GM21529 (cell line): ENCODE results near the gene ASAP2.

Experiments
- ATAC-seq: cut with Tn5 transposase; IDR thresholded peaks from one replicate; pipeline ENCODE4 v1.9.1; 2021; ENCODE audit not compliant: unreplicated experiment

The ASAP2 gene

DNA sequence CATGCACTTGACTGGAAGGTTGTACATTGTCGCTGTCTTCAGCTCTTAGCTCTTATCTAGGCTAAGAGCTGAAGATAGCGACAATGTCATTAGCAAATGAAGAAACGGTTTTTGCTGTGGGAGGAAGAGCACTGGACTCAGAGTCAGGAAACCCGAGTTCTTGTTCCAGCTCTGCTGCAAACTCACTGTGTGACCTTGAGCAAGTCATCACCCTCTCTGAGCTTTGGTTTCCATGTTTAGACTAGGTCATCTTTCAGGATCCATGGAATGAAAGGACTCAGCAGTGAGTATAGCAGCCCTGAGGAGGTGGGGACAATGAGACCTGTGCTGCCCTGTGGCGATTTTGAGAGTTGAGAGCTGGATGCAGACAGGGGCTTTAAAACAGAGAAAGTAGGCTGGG is 85.3 kb downstream of the ASAP2 start:
- ATAC-seq, result no peak

DNA sequence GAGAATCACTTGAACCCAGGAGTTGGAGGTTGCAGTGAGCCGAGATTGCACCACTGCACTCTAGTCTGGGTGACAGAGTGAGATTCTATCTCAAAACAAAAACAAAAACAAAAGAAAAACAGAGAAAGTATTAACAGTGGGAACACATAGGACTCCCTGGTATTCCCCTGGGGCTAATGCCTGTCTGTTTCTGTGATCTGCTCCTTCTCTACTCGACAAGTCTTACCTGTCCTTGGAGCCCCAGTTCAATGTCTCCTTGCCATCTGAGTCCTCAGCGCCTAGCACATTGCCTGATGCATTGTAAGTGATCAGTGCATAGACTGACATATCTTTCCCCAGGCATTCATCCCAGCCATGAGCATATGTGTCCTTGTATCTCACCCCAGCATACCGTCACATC is 85.8 kb downstream of the ASAP2 start:
- no peak for ATAC-seq

DNA sequence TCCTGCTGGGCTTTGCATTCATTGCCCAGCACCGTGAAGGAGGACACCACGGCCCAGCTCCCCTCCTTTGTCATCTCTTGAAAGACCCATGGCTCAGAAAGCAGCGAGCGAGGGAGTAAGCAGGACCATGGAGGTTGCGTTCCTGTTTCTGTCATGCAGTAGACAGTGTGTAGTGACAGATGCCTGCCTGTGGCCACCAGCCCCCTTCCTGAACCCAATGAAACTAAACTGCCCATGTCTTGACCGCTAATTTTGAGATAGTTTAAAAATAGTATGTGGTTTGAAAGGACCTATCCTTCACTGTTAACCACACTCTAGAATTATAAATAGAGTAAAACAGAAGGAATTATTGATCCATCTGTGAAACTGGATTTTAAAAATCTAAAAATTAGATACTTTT is 88.2 kb downstream of the ASAP2 start:
- ATAC-seq, result no peak

DNA sequence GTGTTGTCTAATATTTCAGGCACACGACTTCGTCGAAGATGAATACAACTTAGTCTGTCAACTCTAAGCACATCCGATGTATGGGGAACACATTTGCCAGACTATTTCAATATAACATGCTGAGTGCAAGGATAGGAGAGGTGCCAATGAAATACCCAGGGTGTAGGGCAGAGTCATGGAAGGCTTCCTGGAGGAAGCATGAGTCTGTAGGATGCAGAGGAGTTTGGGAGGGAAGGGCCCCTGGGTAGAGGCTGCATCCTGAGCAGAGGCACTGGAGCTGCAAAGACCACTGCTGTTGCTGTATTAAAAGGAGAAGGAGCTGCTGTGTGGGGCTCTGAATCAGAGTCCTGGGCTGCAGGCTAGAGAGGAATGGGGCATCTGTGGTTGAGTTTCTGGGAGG is 89.9 kb downstream of the ASAP2 start:
- ATAC-seq, result no peak

DNA sequence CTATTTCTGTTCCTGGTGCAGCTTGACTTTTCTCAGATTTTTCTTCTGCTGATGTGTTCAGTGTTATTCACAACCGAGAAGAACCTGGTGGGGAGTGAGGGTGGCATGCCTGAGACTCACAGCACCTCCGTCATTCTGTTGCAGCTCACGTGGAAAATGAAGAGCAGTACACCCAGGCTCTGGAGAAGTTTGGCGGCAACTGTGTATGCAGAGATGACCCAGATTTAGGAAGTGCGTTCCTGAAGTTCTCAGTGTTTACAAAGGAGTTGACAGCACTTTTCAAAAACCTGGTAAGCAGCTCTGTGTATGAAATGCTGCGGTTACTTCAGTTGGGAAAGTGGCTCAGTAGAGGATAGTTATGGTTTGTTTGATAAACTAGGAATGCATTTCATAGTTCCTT is 90.5 kb downstream of the ASAP2 start:
- ATAC-seq, result no peak

DNA sequence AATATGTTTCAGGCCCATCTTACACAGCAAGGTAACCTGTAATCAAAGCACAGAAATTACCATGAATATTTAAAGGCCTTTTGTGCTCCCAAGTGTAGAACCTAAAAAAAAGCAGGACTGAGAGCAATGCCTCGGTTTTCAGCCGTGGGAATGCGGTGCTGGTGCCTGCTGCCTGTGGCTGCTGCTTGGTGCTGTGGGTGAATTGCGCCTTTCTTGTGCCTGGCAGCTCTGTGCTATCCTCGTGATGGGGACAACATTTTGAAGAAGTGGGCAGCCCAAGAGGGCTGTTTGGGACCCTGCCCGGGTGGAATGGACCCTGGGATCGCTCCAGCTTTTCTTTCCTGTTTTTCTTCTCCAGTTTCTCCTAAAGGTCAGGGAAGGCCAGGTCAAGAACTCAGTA is 91.2 kb downstream of the ASAP2 start:
- ATAC-seq, result no peak

DNA sequence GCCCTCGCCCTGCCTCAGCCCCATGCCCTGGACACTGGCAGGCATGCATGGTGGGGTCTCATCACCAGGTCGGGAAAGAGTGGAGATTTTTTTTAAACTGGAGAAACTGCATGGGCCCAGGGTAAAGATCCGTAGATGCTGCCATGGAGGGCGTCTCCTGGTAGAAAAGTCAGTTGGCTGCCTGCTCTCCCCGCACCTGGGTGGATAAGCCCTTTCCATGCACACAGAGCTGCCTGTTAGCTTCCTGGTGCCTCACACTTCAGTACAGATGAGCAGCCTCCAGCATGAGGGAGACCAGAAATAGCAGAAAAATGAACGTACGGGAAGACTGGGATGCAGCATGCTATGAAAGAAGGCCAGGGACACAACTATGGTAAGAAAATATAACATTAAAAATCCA is 92.0 kb downstream of the ASAP2 start:
- no peak for ATAC-seq

DNA sequence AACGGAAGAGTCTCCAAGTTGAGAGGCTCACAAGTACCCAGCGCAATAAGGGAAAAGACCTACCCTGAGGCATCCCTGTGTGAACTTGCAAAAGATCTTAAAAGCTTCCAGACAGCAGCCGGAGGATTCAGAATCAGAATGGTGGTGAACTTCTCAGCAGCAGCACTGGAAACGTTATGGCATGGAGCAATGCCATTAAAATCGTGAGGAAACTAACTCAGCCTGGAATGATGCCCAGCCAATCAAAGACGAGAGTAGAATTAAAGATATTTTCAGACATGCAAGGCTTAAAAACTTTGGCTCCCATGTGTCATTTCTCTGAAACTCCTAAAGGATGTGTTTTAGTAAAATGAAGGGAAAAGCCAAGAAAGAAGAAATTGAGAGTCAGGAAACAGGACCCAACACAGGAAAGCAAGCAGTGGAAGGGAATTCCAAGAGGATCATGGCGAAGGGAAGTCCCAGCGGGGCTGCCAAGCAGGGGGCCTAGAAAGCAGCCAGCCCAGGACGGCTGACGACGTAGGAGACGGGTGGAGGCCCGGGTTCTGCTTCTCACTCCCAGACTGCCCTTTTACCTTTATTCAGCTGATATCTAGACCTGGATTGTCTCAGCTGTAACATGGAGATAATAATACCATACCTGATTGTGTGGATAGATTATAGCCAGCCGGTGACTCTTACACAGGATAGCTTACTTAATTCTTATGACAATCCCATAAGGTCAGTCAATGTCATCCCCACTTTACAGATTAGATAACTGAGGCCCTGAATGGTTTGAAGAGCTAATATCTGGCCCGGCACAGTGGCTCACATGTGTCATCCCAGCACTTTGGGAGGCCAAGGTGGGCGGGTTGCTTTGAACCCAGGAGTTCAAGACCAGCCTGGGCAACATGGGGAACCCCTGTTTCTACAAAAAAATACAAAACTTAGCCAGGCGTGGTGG is 92.8 kb downstream of the ASAP2 start:
- ATAC-seq, result no peak

DNA sequence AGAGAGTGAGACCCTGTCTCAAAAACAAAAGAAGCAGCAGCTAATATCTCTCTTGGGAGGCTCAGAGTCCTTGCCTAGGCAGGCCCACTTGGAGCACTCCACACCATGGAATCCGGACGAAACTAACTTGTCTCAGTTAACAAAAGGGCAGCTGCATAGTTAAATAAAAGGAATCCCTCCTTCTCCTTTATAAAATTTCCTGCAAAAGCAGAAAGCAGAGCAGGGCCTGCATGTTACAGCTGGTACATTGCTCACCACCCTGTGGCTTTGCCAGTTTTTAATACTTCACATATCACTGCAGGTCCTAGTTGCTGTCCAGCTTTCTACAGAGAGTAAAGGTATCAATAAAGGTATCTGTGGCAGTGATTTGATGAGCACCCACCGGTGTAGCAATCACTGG is 93.6 kb downstream of the ASAP2 start:
- no peak for ATAC-seq

DNA sequence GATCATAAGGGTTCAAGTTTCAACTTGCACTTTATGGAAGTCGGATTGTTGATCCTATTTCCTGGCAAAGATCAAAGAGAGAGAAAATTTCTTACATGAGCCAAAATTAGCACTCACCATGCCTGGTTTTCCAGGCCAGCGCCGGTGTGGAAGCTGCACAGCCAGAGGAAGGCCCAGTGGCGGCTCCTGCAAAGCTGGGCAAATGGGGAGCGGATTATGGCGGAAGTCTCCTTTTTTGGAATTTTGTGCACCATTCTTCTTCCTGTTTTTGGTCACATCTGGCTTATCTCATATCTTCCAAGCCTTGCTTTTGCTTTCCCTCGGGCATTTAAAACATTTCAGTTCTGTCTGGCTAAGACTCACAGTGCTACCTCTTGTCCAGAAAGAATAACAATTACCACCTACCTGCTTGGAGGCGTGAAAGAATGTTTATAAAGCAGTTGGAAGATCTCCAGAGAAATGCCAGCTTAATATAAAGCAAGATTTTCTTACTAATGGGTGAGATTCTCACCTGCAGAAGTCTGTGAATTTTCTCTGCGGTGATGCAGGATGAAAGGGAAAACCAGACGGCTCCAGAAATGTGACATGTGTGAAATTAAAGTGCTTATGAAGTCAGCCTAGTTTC is 94.3 kb downstream of the ASAP2 start:
- no peak for ATAC-seq

DNA sequence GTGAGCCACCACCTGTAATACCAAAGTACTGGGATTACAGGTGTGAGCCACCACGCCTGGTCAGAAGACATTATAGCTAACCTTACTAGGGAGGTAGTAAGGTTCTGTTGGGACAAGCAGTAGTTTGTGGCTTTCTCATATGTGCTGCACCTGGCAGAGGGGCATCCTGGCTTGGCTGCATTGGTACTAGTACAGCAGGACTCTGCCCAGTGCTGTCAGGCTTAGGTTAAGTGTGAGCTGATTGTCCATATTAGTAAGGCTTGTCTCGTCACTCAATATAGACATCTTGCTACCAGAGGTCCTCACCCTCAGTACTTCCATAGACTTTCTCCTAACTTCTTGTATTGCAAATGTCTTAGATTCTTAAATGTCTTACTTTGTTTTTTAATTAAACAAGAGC is 96.1 kb downstream of the ASAP2 start:
- ATAC-seq, result no peak

DNA sequence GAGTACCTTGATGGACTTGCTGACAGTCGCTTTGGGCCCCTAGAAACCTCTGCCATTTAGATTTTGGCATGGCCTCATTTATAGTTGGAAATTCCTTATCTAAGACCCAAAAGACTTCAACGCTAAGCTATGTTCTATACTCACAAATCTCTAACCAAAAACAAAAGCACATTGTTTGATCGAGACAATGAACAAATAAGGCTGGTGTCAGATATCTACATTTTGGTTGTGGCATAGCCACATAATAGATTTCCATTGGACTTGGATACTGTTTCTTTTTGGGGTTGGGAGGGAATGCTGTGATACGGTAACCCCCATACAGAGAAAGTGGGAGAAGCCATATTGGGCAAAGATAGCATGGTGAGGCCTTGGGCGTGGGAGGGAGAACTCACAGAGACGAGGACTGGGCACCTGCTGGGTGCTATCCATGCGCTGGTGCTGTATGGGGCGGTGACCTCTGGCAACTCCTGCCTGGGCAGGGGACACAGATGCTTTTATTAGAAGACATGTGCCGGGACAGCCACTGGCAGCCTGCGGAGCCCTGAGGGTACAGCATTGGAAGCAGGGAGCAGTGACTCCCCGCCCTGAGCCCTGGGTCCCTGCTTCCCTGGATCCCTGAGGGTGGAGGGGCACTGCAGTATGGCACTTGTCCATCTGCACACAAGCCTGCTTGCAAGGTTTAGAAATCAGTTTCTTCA is 97.1 kb downstream of the ASAP2 start:
- no peak for ATAC-seq

DNA sequence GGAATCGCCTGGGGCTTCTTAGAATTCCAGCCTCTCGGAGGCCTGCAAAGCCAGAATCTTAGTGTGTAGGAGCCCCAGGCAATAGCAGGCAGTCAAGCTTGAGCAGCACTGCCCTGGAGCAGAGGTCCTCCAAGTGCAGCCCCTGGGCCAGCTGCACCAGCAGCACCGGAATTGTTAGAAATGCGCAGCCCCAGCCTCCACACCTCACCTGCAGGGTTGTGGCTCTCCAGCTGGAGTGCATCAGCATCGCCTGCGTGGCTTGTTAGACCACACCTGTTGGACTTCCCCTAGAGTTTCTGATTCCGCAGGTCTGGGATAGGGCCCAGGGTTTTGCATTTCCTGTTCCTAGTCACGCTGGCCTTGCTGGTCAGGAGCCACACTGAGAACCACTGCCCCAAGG is 100.3 kb downstream of the ASAP2 start:
- ATAC-seq, result no peak

DNA sequence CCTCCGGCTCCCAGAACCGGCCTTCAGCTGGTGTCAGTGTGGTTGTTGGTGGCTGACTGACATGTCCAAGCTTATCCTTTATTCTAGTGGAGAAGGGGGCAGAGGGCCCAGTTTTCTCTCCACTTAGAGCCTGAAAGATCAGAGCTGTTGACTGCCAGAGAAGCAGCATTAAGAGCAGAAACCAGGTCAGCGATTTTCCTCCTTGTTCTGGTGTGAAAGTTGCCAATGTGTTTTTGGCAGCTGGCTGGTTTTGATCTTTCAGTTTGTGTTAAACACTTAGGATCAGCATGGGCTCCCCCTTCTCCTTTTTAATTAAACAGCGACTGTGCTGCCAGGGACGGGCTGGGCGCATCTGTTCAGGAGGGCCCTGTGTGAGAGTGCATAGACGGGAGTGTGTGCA is 100.9 kb downstream of the ASAP2 start:
- no peak for ATAC-seq

DNA sequence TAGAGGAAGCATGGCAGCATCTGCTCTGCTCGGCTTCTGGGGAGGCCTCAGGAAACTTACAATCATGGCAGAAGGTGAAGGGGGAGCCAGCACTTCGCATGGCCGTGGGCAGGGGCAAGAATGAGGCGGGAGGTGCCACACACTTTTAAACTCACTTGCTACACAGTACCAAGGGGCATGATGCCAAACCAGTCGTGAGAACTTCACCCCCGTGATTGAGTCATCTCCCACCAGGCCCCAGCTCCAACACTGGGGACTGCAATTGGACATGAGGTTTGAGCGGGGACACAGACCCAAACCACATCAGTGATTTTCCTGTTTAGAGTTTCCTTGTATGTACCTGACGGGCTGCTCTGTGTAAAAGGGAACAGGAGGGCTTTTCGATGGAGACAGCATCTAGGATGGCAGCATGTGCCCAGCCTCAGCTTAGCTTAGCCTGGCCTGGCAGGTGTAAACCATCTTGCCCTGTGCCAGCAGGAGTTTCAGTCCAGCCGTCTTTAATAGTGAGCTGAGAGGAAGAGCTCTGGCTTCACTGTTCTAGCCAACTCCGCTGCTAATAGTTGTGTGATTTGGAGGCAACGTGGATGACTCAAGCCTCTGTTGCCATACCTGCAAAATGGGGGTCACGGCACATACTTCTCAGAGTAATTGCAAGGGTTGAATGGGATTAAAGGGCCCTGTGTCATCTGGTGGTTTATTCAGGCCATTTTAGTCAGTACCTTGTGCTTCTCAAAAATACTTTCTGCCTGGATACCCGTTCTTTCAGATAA is 101.8 kb downstream of the ASAP2 start:
- ATAC-seq, result no peak

DNA sequence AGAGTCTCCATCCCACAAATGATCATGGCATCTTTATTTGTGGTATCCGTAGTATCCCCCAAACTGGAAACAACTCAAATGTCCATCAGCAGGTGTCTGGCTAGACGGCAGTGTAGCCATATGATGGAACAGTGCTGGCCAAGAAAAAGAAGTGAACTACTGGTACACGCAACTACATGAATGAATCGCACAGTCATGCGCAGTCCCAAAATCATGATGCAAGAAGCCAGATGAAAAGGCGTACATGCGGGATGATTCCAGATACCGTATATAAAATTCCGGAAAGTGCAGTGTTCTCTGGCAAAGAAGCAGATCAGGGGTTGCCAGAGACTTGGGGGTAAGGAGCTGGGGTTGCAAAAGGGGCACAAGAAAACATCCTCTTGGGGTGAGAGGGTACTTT is 102.5 kb downstream of the ASAP2 start:
- no peak for ATAC-seq

DNA sequence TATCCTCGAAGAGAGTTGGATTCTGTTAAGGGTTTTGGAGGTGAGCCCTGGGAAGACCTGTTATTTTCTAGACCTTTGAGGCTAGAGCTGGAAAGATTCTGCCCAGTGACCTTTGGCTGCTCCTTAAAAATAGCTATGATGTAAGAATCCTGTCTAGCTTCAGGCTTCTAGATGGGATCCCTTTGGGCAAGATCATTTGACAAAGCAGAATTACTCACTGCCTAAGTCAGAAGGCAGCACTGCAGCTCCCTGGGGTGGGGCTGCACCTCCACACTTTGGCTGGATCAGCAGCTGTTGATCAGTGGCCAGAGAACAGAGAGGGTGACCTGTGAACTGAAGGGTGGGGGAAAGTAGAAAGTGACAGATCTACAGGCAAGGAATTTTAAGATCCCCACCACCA is 103.8 kb downstream of the ASAP2 start:
- no peak for ATAC-seq

DNA sequence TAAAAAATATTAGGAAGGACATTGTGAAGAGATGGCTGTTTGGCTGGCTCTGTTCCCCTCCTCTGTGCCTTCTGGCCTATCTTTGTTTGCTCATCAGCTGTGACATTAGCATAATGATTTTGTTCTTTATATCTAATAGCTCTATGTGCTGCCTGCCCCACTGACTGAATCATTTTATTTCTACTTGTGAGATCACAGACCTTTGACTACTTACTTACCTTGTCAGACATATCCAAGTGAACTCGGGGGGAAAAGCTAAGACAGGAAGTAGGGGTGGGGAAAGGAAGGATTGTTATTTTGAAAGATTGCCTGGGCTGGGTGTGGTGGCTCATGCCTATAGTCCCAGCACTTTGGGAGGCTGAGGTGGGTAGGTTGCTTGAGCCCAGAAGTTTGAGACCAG is 104.2 kb downstream of the ASAP2 start:
- ATAC-seq, result no peak

DNA sequence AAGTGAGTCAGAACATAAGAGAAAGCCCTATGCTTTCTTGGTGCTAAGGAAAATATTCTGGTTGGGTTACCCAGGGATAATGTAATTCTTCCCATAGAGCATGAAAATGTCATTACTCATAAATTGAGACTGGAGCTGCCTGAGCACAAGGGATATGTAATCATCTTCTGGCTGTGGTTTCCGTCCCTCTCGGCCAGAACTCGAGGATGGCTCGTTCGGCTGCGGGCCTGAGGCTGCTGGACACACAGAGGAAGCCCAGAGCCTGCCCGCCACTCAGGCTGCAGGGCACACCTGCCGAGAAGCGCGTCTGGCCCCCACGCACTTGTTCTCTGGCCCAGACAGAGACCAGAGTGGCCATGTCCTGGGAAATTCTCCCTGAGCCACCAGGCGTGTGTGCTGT is 104.9 kb downstream of the ASAP2 start:
- no peak for ATAC-seq

DNA sequence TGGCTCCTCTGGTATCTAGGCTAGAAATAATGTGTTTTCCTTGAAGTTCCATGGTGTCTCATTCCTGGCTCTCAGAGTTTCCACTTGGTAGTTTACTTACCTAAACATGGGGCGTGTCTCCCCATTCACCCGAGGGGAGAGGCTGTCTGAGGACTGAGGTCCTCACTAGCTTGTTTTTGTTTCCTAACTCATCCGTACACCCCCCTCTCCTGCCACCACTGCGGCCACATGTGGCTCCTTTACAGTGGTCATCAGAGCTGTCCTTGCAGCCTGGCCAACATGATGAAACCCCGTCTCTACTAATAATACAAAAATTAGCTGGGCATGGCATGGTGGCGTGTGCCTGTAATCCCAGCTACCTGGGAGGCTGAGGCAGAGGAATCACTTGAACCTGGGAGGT is 106.0 kb downstream of the ASAP2 start:
- no peak for ATAC-seq

DNA sequence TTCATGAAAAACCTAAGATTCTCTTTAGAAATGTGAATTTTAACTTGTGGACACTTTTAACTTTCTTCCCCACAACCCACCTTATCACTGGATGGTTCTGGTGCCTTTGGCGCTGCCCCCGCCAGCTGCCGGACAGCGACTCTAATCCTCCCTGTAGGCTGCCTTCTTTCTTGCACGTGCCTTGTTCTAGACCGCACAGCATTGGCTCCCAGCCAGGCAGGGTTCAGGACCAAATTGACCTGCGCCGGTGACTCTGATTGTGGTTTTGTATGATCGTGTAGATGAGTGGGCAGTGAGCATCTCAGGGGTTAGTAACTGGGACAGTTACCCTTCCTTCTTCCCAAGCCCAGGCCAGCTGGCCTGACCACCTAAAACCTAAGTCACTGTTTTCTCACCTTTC is 106.8 kb downstream of the ASAP2 start:
- ATAC-seq, result no peak
